Measurements from ENCODE around the gene AGO3. TPM values are rescaled to one million over a fixed set of nuclear protein-coding genes. Genes with fewer than 3 reads are reported as not detected.

Gene AGO3
- total RNA-seq, 1 experiment from 2014 or later: 26.9 TPM

- TF ChIP-seq EZH2 (IDR thresholded peaks at IDR 0.05) (no peak), ATF3 (IDR thresholded peaks at IDR 0.05) (no peak), ZFX (IDR thresholded peaks at IDR 0.05) (no peak), POLR2AphosphoS5 (IDR thresholded peaks at IDR 0.05; ENCODE audit: low read depth, low read length) (no peak), MAX (IDR thresholded peaks at IDR 0.05) (no peak), CBX3 (IDR thresholded peaks at IDR 0.05; ENCODE audit: low read depth) (no peak), ZNF274 (IDR thresholded peaks at IDR 0.05; ENCODE audit: low read depth, low read length) (no peak), SRF (IDR thresholded peaks at IDR 0.05; ENCODE audit: low read depth) (no peak), SIN3A (IDR thresholded peaks at IDR 0.05; ENCODE audit: low read depth) (no peak)
Observed at GRCh38 chr1:35958558-35958957, 27.7 kb downstream of the AGO3 start (continued).

- ATAC-seq: no peak
- peaks cover 39% of the 10 kb centered on the region for H3K79me2 ChIP-seq (ENCODE audit: insufficient read depth, low read length)
- H3K4me3 ChIP-seq (replicated peaks in 1 of 2; ENCODE audit: low read depth in 1 of 2, low read length in 2 of 2): no peak overlapping the region
- H3K27me3 ChIP-seq (ENCODE audit: insufficient read depth, low read length): no peaks in the 10 kb centered on the region
- H2AFZ ChIP-seq (ENCODE audit: low read depth, low read length, poor library complexity, severe bottlenecking): no peak overlapping the region
- H3K27ac ChIP-seq (ENCODE audit: low read depth, low read length): no peak overlapping the region
- intact Hi-C loops (cut with micrococcal nuclease): no loop called here
- no peak overlapping the region for H3K4me2 ChIP-seq (ENCODE audit: low read length)
- no peaks in the 10 kb centered on the region for H3K9me3 ChIP-seq (ENCODE audit: control insufficient read depth in 1 of 2, insufficient read depth in 1 of 2, low read depth in 1 of 2, low read length in 2 of 2)
- DNase-seq (ENCODE audit: low read depth, low spot score): no peak
- no peak overlapping the region for H3K9ac ChIP-seq (ENCODE audit: low read length)
- BruUV-seq (replicated peaks): no TSS peak
- TF ChIP-seq SIN3A (IDR thresholded peaks at IDR 0.05; ENCODE audit: low read depth) (no peak), JUND (IDR thresholded peaks at IDR 0.05) (no peak), ELF1 (IDR thresholded peaks at IDR 0.05; ENCODE audit: borderline replicate concordance, low read depth) (no peak), CTCF (IDR thresholded peaks at IDR 0.05 in 2 of 3, conservative IDR thresholded peaks at IDR 0.05 in 1 of 3; ENCODE audit: borderline replicate concordance in 1 of 3, insufficient read depth in 1 of 3, low read depth in 2 of 3, low read length in 2 of 3) (no peak), SRF (IDR thresholded peaks at IDR 0.05; ENCODE audit: low read depth) (no peak), EZH2 (IDR thresholded peaks at IDR 0.05) (no peak), EZH2phosphoT487 (IDR thresholded peaks at IDR 0.05; ENCODE audit: borderline replicate concordance) (no peak), CBX3 (IDR thresholded peaks at IDR 0.05; ENCODE audit: low read depth) (no peak)
- POLR2A ChIA-PET: no interaction called here
- no peaks in the 10 kb centered on the region for H3K4me1 ChIP-seq (ENCODE audit: control insufficient read depth in 1 of 2, insufficient read depth in 2 of 2, low read length in 2 of 2)
- RAD21 ChIA-PET (ENCODE audit: low non-redundant PET in 1 of 2, low total read pairs in 2 of 2, uncharacterized antibody in 2 of 2, unreplicated experiment in 2 of 2): no interaction called here
- H3K9me2 ChIP-seq (ENCODE audit: insufficient read depth): no peaks in the 10 kb centered on the region
- H3K36me3 ChIP-seq (ENCODE audit: control insufficient read depth in 1 of 2, insufficient read depth in 2 of 2, low read length in 2 of 2): no peaks in the 10 kb centered on the region
- H4K20me1 ChIP-seq (ENCODE audit: insufficient read depth): 0 out of 2 replicates have a peak, but pooled peaks cover 4% of the 10 kb centered on the region
- CTCF ChIA-PET: no interaction called here
Observed at GRCh38 chr1:35959304-35959703, 28.4 kb downstream of the AGO3 start.

Measured in HCT116 (cell line).